Gastrocnemius medialis (tissue), 4 donors: ENCODE measurements around the gene DNAJC30. TPM values are rescaled to one million over a fixed set of nuclear protein-coding genes. Genes with fewer than 3 reads are reported as not detected.

Experiments
- ATAC-seq, 2 donors: fragments of 150-250 bp; one replicate each; pipeline ENCODE4 v1.9.1; 2016
- DNase-seq, 2 donors: peaks; one replicate each; pipeline ENCODE4 v3.0.0-alpha.2; 2019
- H3K27ac ChIP-seq, 4 donors: fragments of 200-600 bp; sonication (generic); 1 replicate in 1 of 4; 2 replicates in 3 of 4; pipeline ENCODE4 v1.5.1; 2016 to 2018; ENCODE audit warnings: mild to moderate bottlenecking in 2 of 4, moderate library complexity in 1 of 4
- H3K27me3 ChIP-seq, 3 donors: fragments of 200-600 bp; sonication (generic) in 2 of 3; 1 replicate in 1 of 3; 2 replicates in 2 of 3; pipeline versions ENCODE4 v1.5.1 to v1.6.0; 2016 to 2019; ENCODE audit warnings: mild to moderate bottlenecking in 1 of 3, moderate library complexity in 1 of 3
- H3K36me3 ChIP-seq, 2 donors: fragments of 200-600 bp; sonication (generic) in 1 of 2; one replicate each; pipeline ENCODE4 v1.5.1; 2017 to 2018
- H3K4me1 ChIP-seq, 2 donors: fragments of 200-600 bp; sonication (generic) in 1 of 2; one replicate each; pipeline ENCODE4 v1.5.1; 2016 to 2017; ENCODE audit warnings: mild to moderate bottlenecking in 2 of 2
- H3K4me3 ChIP-seq, 4 donors: fragments of 200-600 bp; sonication (generic) in 3 of 4; 1 replicate in 1 of 4; 2 replicates in 3 of 4; pipeline ENCODE4 v1.5.1; 2016 to 2019; ENCODE audit warnings: mild to moderate bottlenecking in 2 of 4
- H3K9me3 ChIP-seq, 3 donors: fragments of 200-600 bp; sonication (generic) in 2 of 3; 1 replicate in 1 of 3; 2 replicates in 2 of 3; pipeline ENCODE4 v1.5.1; 2016 to 2019
- CTCF ChIP-seq, 5 experiments: fragments of 450-650 bp in 3 of 5; fragments of 200-600 bp in 2 of 5; sonication (generic) in 2 of 5; IDR thresholded peaks in 4 of 5; conservative IDR thresholded peaks in 1 of 5; 1 replicate in 4 of 5; 2 replicates in 1 of 5; pipeline ENCODE4 v1.5.1; 2016 to 2019; ENCODE audit warnings: antibody characterized with exemption in 5 of 5, mild to moderate bottlenecking in 3 of 5, moderate library complexity in 3 of 5
- POLR2A ChIP-seq, 2 donors: fragments of 450-650 bp; IDR thresholded peaks; one replicate each; pipeline ENCODE4 v1.6.1; 2017; ENCODE audit warnings: antibody characterized with exemption in 2 of 2, mild to moderate bottlenecking in 2 of 2, moderate library complexity in 2 of 2
- in situ Hi-C, 4 donors: fragments of 200-750 bp; cut with MboI; loops; one replicate each; pipeline versions ENCODE4 v1.15.0 to v1.8.0; 2017; ENCODE audit warnings: low sequenced_read_pairs in 4 of 4
- intact Hi-C: fragments of 100-400 bp; cut with DNase I; formaldehyde crosslinking; loops from one replicate; pipeline ENCODE4 v1.15.1; 2023; ENCODE audit warnings: low total_unique reads
- total RNA-seq, 4 donors: library from RNA; depleted of rRNA; stranded (reverse); fragments of >200 nt; gene quantifications; one replicate each; pipeline versions ENCODE4 v1.1.0 to v1.2.3, GENCODE V29; 2016

DNAJC30 gene
- total RNA-seq, 4 donors from 2014 or later = 3.9 to 10.5 (median 5.6) TPM

DNA sequence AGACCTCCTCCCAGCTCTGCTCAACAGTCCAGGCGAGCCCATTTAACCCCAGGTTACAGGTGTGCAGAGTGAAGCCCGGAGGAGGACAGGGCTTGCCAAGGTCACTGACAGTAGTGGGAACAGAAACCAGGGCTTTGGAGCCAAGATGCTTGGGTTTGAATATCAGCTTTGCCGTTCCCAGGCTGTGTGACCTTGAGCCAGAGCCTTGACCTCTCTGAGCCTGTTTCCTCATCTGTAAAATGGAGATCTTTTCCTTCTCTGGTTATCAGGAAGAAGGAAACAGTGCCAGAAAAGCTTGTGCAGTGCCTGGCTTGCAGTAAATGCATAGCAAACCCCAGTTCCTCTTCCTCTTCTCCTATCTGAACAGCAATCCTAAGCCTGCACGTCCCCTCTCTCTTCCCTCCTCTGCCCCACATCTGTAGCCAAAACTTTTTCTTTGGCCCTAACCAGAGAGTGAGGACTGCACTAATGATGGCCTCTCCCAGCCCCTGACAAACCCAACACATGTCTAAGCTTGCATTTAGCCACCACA is 37.5 kb downstream of the DNAJC30 start:
- no peak for ATAC-seq
- peaks cover 23 to 37% (median 26%) of the 10 kb centered on the region in 3 donors for H3K27me3 ChIP-seq

GRCh38 chr7:73644688-73645286 is 38.5 kb downstream of the DNAJC30 start:
- no peak overlapping the region for H3K4me3 ChIP-seq
- H3K4me1 ChIP-seq = no peaks in the 10 kb centered on the region
- intact Hi-C loops = no loop called here
- H3K9me3 ChIP-seq = no peaks in the 10 kb centered on the region
- no peaks in the 10 kb centered on the region for H3K36me3 ChIP-seq
- in situ Hi-C loops = no loop called here
- ATAC-seq = no peak
- no peak for DNase-seq
- H3K27ac ChIP-seq = no peak overlapping the region
- H3K27me3 ChIP-seq = peaks cover 21 to 37% (median 23%) of the 10 kb centered on the region in 3 donors
- TF ChIP-seq CTCF (IDR thresholded peaks at IDR 0.05 in 4 of 5, conservative IDR thresholded peaks at IDR 0.05 in 1 of 5) (no peak), POLR2A (IDR thresholded peaks at IDR 0.05) (no peak)

More for the DNA sequence above, 37.5 kb downstream of the DNAJC30 start:
- Histone ChIP-seq H3K27ac (no peak overlapping the region), H3K4me3 (no peak overlapping the region), H3K9me3 (no peaks in the 10 kb centered on the region), H3K4me1 (no peaks in the 10 kb centered on the region), H3K36me3 (no peaks in the 10 kb centered on the region)
- no peak for TF ChIP-seq POLR2A (IDR thresholded peaks at IDR 0.05)
- intact Hi-C loops = no loop called here
- in situ Hi-C loops = no loop called here
- no peak for DNase-seq

DNA sequence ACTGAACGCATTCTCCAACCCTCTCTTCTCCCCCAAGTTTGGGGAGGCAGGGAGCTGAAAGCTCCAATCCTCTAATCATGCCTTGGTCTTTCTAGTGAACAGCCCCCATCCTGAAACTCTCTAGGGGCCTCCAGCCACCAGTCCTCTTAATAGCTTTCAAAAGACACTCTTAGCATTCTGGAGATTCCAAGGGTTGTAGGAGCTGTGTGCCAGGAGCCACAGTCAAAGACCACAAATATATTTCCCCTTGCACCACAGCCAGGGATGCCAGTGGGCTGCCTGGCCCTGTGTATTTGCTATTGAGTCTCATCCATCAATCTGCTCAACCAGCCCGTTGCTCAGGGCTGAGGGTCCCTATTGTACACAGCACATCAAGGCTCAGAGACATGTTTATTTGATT is 40.4 kb downstream of the DNAJC30 start:
- H3K4me3 ChIP-seq = no peak overlapping the region
- no peak for DNase-seq
- H3K27ac ChIP-seq = no peak overlapping the region
- peaks cover 11 to 22% (median 13%) of the 10 kb centered on the region in 3 donors for H3K27me3 ChIP-seq
- no peaks in the 10 kb centered on the region for H3K4me1 ChIP-seq
- H3K9me3 ChIP-seq = no peaks in the 10 kb centered on the region
- in situ Hi-C loops (no loop called here), intact Hi-C loops (no loop called here)
- ATAC-seq = no peak
- H3K36me3 ChIP-seq = no peaks in the 10 kb centered on the region
- no peak for TF ChIP-seq CTCF (IDR thresholded peaks at IDR 0.05 in 4 of 5, conservative IDR thresholded peaks at IDR 0.05 in 1 of 5)
- TF ChIP-seq POLR2A (IDR thresholded peaks at IDR 0.05) = no peak

GRCh38 chr7:73638911-73639310 is 44.3 kb downstream of the DNAJC30 start:
- no peaks in the 10 kb centered on the region for H3K9me3 ChIP-seq
- no peaks in the 10 kb centered on the region for H3K4me1 ChIP-seq
- in situ Hi-C loops (no loop called here), intact Hi-C loops (no loop called here)
- DNase-seq (no peak), ATAC-seq (no peak)
- no peak overlapping the region for H3K4me3 ChIP-seq
- H3K36me3 ChIP-seq = no peaks in the 10 kb centered on the region
- H3K27ac ChIP-seq = no peak overlapping the region
- no peak for TF ChIP-seq CTCF (IDR thresholded peaks at IDR 0.05 in 4 of 5, conservative IDR thresholded peaks at IDR 0.05 in 1 of 5)
- TF ChIP-seq POLR2A (IDR thresholded peaks at IDR 0.05) = no peak
- peaks cover 0 to 7% (median 5%) of the 10 kb centered on the region in 3 donors for H3K27me3 ChIP-seq

DNA sequence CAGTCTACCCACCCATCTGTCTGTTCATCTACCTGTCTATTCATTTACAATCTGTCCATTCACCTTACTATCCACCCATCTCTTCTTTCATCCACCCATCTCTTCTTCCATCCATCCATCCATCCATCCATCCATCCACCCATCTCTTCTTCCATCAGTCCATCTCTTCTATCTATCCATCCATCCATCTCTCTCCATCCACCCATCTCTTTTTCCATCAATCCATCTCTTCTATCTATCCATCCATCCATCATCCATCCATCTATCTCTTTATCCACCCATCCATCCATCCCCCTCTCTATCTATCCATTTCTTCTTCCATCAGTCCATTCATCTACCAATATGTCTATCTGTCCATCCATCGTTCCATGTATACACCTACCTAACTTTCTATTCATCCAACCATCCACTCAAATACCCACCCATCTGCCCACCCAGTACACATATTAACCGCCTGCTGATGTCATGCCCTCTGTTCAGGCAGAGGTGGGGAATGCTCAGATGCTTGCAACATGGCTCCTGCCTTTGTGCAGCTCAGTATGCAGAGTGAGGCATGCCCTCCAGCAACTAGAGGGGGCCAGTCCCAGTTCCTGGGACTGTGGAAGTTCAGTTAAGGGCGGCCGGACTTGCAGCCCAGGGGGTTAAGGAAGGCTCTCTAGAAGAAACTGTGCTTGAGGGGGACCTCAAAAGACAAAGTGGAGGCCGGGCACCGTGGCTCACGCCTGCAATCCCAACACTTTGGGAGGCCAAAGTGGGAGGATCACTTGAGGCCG is 47.6 kb downstream of the DNAJC30 start:
- peaks cover 0 to 9% (median 8%) of the 10 kb centered on the region in 3 donors for H3K27me3 ChIP-seq
- DNase-seq = no peak
- intact Hi-C loops = no loop called here

More for the DNA sequence above, 47.6 kb downstream of the DNAJC30 start:
- Histone ChIP-seq H3K36me3 (no peaks in the 10 kb centered on the region), H3K9me3 (no peaks in the 10 kb centered on the region), H3K4me1 (no peaks in the 10 kb centered on the region), H3K4me3 (no peak overlapping the region), H3K27ac (no peak overlapping the region)
- TF ChIP-seq CTCF (IDR thresholded peaks at IDR 0.05 in 4 of 5, conservative IDR thresholded peaks at IDR 0.05 in 1 of 5) (no peak), POLR2A (IDR thresholded peaks at IDR 0.05) (no peak)
- in situ Hi-C loops = no loop called here
- ATAC-seq = no peak
